Measurements from ENCODE around the gene POT1. TPM values are rescaled to one million over a fixed set of nuclear protein-coding genes. Genes with fewer than 3 reads are reported as not detected.

POT1 gene
- total and polyA plus RNA-seq, 2 of the 13 experiments (the other 11 are each of a cell fraction or from before 2014, with no cell fraction given) = 21.7 to 23.4 TPM

DNA sequence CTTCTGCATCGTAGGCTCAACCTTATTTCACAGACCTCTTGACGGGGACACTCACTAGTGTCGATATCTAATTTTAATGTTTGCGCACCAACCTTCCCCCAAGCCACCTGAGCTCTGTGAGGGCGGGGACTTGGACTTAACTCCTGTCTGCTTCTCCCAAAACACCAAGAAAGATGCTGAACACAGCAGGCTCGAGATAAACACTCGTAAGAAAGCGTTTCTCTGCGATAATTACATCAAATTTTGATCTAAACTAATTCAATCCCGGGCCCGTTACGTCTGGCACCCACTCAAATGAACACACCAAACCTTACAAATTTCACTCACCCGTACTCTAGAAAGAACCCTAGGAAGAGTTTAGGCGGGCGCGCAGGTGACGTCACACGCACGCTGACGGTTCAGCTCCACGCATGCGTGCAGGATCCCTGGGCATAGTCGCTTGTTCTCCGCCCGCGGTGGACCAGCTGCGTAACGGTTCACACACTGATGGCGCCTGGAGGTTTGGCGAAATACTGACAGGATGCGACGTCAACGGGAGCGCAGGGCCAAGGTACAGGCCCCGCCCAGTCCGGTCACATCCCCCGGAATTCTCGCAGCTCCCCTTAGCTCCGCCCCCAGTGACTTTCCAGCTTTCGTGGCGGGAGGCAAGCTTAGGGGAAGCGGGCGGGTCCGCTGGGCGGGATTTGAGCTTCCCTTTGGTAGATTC, at the start of gene POT1 (continued):
- TF ChIP-seq ZNF567 (CRISPR knock-in tag; IDR thresholded peaks at IDR 0.05; ENCODE audit: borderline replicate concordance) (peak; percentile 46; the same call in 1 of the 2 replicates), ZBTB37 (CRISPR knock-in tag; IDR thresholded peaks at IDR 0.05) (no peak), ZNF644 (CRISPR knock-in tag; IDR thresholded peaks at IDR 0.05; ENCODE audit: low read depth) (peak; percentile 81), ZNF260 (CRISPR knock-in tag; IDR thresholded peaks at IDR 0.05; ENCODE audit: borderline replicate concordance, low read depth) (no peak), ZNF383 (CRISPR knock-in tag; IDR thresholded peaks at IDR 0.05; ENCODE audit: borderline replicate concordance) (no peak), THYN1 (CRISPR knock-in tag; IDR thresholded peaks at IDR 0.05; ENCODE audit: borderline replicate concordance, low read depth) (no peak), RXRA (CRISPR knock-in tag; IDR thresholded peaks at IDR 0.05) (peak; percentile 60), ISX (CRISPR knock-in tag; conservative IDR thresholded peaks at IDR 0.05) (no peak), ZNF350 (CRISPR knock-in tag; IDR thresholded peaks at IDR 0.05; ENCODE audit: borderline replicate concordance, low read depth) (peak; percentile 93), ETV5 (CRISPR knock-in tag; IDR thresholded peaks at IDR 0.05; ENCODE audit: borderline replicate concordance) (peak; percentile 54; the same call in 1 of the 2 replicates), ZBTB20 (CRISPR knock-in tag; IDR thresholded peaks at IDR 0.05; ENCODE audit: borderline replicate concordance, low read depth) (peak; percentile 86; the same call in 1 of the 2 replicates), ZNF44 (CRISPR knock-in tag; IDR thresholded peaks at IDR 0.05) (no peak), ZNF737 (CRISPR knock-in tag; IDR thresholded peaks at IDR 0.05; ENCODE audit: borderline replicate concordance) (no peak), PITX1 (CRISPR knock-in tag; IDR thresholded peaks at IDR 0.05) (peak; percentile 67), ARID2 (CRISPR knock-in tag; IDR thresholded peaks at IDR 0.05; ENCODE audit: borderline replicate concordance) (no peak), GABPB1 (CRISPR knock-in tag; IDR thresholded peaks at IDR 0.05) (peak; percentile 95), HES4 (CRISPR knock-in tag; IDR thresholded peaks at IDR 0.05; ENCODE audit: borderline replicate concordance) (no peak)
- TF ChIP-seq, protein P1, sequence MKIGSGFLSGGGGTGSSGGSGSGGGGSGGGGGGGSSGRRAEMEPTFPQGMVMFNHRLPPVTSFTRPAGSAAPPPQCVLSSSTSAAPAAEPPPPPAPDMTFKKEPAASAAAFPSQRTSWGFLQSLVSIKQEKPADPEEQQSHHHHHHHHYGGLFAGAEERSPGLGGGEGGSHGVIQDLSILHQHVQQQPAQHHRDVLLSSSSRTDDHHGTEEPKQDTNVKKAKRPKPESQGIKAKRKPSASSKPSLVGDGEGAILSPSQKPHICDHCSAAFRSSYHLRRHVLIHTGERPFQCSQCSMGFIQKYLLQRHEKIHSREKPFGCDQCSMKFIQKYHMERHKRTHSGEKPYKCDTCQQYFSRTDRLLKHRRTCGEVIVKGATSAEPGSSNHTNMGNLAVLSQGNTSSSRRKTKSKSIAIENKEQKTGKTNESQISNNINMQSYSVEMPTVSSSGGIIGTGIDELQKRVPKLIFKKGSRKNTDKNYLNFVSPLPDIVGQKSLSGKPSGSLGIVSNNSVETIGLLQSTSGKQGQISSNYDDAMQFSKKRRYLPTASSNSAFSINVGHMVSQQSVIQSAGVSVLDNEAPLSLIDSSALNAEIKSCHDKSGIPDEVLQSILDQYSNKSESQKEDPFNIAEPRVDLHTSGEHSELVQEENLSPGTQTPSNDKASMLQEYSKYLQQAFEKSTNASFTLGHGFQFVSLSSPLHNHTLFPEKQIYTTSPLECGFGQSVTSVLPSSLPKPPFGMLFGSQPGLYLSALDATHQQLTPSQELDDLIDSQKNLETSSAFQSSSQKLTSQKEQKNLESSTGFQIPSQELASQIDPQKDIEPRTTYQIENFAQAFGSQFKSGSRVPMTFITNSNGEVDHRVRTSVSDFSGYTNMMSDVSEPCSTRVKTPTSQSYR (CRISPR knock-in tag; IDR thresholded peaks at IDR 0.05; ENCODE audit: borderline replicate concordance) = no peak
- TF ChIP-seq, protein P2, sequence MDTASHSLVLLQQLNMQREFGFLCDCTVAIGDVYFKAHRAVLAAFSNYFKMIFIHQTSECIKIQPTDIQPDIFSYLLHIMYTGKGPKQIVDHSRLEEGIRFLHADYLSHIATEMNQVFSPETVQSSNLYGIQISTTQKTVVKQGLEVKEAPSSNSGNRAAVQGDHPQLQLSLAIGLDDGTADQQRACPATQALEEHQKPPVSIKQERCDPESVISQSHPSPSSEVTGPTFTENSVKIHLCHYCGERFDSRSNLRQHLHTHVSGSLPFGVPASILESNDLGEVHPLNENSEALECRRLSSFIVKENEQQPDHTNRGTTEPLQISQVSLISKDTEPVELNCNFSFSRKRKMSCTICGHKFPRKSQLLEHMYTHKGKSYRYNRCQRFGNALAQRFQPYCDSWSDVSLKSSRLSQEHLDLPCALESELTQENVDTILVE (CRISPR knock-in tag; IDR thresholded peaks at IDR 0.05) = peak; percentile 82; the same call in 1 of the 2 replicates
- TF ChIP-seq, protein P3, sequence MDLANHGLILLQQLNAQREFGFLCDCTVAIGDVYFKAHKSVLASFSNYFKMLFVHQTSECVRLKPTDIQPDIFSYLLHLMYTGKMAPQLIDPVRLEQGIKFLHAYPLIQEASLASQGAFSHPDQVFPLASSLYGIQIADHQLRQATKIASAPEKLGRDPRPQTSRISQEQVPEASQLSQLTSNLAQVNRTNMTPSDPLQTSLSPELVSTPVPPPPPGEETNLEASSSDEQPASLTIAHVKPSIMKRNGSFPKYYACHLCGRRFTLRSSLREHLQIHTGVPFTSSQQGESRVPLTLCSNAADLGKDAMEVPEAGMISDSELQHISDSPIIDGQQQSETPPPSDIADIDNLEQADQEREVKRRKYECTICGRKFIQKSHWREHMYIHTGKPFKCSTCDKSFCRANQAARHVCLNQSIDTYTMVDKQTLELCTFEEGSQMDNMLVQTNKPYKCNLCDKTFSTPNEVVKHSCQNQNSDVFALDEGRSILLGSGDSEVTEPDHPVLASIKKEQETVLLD (CRISPR knock-in tag; IDR thresholded peaks at IDR 0.05; ENCODE audit: low read depth) = no peak
- TF ChIP-seq, protein P4, sequence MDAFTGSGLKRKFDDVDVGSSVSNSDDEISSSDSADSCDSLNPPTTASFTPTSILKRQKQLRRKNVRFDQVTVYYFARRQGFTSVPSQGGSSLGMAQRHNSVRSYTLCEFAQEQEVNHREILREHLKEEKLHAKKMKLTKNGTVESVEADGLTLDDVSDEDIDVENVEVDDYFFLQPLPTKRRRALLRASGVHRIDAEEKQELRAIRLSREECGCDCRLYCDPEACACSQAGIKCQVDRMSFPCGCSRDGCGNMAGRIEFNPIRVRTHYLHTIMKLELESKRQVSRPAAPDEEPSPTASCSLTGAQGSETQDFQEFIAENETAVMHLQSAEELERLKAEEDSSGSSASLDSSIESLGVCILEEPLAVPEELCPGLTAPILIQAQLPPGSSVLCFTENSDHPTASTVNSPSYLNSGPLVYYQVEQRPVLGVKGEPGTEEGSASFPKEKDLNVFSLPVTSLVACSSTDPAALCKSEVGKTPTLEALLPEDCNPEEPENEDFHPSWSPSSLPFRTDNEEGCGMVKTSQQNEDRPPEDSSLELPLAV (CRISPR knock-in tag; conservative IDR thresholded peaks at IDR 0.05; ENCODE audit: low read depth) = no peak

Measured in HepG2 (cell line).